ENCODE measurements around the gene BMP15. TPM values are rescaled to one million over a fixed set of nuclear protein-coding genes. Genes with fewer than 3 reads are reported as not detected.

BMP15 gene
- not detected for total RNA-seq
- long read RNA-seq: 0 reads

DNA sequence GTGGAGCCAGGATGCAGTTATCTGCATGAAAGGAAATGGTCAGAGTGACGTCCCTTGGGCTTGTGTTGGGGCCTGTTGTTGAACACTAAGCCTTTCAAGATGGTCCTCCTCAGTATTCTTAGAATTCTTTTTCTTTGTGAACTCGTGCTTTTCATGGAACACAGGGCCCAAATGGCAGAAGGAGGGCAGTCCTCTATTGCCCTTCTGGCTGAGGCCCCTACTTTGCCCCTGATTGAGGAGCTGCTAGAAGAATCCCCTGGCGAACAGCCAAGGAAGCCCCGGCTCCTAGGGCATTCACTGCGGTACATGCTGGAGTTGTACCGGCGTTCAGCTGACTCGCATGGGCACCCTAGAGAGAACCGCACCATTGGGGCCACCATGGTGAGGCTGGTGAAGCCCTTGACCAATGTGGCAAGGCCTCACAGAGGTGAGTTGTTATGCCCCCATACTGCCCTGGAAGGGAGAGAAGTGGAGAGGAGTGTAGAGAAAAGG, at the start of gene BMP15:
BMP15 (plus strand) TSS at position 51 of the 492 bp plus-strand sequence; CDS start at position 100, 49 bp downstream.
- no peak for ATAC-seq
- DNase-seq: no peak
- intact Hi-C loops (cut with micrococcal nuclease): no loop called here

DNA sequence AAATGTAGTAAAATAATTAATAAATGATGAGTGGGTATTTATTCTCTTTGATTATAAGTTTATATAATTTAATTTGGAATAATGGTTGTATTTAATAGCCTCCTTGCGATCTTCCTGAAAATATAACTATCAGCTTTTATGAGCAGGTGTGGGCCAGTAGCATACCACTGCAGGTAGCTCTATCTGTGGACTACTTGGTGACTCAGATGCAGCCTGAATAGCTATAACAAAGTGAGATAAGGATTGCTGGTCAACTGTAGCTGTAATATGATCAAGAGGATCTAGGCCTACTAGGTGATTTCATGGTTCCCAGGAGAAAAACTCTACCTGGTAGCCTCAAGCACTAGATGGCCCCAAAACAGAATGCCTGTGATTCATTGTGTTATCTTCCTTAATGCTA, 47.1 kb upstream of the BMP15 start:
- intact Hi-C loops (cut with micrococcal nuclease): no loop called here

DNA sequence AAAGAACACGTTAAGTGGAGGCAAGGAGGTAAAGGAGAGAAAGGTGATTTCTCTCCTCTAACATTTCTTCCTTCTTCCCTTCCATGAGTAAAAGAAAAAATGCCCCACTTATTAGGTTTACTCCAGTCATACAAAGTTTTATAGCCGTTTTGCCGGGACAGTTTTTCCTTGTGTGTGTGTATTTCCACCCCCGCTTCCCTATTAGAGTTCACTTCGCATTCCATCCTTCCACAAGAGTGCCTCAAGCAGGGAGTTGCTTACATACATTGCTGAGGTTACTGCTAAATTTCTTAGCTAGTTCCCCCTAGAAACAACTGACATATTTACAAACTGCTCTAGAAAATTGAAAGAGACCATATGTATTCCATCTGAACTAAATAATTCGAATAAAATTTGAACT, 45.2 kb upstream of the BMP15 start:
- DNase-seq (no peak), ATAC-seq (no peak)
- intact Hi-C loops (cut with micrococcal nuclease): no loop called here

More for the DNA sequence above, 47.1 kb upstream of the BMP15 start:
- DNase-seq: no peak
- no peak for ATAC-seq

DNA sequence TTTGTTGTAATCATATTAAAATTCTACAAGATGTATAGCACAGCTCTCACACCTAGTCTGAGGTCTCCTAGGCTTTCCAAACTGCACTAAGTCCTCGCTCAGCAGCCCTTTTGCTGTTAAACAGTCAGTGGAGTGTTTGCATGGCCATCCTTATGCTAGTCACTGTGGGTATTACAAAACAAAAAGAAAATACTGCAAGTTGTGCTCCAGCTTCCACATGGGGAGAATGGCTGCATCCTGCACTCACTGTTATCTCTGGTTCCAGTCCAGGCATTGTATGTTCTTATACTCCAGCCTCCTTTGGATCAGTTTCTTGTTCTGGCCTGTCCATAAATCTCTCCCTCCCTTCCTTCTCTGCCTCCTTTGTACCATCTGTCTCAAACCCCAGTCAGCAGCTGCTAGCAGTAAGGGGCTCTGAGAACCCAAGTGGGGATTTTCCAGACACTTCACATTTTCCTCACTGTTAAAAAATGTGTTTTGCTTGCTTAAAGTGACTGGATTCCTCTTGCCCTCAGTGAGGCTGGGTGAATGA, 38.5 kb upstream of the BMP15 start:
- DNase-seq: no peak
- intact Hi-C loops (cut with micrococcal nuclease): no loop called here
- ATAC-seq: peak; percentile 23

DNA sequence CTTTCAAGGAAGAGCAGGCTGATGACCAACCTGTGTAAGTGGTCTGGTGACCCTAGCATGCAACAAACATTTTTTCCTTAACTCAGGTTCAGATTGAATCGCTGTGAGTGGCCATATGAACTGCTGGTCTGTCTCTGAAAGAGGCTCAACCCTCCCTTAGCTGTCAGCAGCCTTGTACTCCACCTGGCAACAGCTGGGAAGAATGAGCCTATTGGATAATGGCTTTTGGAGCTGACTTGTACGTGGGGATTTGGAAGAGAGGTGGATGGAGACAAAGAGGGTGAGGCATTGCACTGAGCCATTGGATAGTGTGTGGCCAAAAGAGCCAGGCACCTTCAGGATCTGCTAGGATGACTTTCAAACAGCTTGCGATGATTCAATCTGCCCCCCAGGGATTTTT, 35.7 kb upstream of the BMP15 start:
- no peak for DNase-seq
- intact Hi-C loops (cut with micrococcal nuclease): no loop called here
- no peak for ATAC-seq

DNA sequence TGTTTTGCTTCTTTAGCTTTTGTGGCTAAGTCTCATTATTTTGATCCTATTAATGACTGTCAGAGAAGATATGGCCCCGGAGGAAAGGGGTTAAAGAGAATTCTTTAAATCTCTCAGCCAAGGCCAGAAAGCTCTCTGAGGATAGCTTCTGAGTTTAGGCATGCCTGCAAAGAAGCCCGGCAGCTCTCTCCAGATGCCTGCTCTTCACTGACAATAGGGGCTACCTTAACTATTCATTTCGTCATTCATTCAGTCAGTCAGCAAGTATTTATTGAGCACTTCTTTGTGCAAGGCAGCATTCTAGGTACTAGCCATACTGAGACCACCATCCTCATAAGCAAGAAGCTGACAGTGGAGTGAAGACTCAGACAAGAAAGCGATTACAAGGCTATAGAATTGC, 34.0 kb upstream of the BMP15 start:
- intact Hi-C loops (cut with micrococcal nuclease): no loop called here
- DNase-seq (no peak), ATAC-seq (no peak)

DNA sequence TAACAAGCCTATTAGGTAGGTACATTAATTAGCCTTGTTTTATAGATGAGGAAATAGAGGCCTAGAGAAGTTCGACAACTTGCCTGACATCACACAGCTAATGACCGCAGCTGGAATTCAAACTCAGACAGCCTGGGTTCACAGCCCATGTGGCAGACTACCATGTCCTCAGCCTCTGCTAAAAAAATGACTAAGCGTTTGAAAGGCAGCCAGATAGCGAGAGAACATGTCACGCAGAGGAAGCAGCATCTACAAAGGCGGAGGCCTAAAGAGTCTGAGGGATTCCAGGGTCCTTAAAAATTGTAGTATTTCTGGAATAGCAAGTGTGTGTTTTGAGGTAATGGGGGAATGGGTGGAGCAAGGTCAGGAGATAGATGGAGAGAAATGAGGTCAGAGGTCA, 33.2 kb upstream of the BMP15 start:
- intact Hi-C loops (cut with micrococcal nuclease): no loop called here
- DNase-seq (no peak), ATAC-seq (peak; percentile 51)

DNA sequence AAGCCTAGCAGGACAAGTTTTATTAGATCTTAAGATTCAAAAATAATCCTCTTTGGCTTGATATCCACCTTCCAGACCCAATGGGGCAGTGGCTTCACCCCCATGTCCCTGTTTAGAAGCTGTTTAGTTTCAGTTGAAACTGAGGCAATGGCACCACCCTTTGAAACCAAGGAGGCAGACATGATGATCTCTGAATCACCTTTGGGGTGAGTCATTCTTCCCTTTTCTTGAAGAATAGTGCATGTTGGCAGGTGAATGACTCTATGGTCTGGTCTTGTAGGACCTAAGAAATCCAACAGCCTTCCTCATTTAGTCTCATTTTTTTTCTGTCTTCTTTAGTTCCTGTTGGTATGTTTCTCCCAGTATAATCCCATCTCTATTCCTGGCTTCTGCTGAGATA, 29.5 kb upstream of the BMP15 start:
- ATAC-seq (no peak), DNase-seq (no peak)
- intact Hi-C loops (cut with micrococcal nuclease): no loop called here

DNA sequence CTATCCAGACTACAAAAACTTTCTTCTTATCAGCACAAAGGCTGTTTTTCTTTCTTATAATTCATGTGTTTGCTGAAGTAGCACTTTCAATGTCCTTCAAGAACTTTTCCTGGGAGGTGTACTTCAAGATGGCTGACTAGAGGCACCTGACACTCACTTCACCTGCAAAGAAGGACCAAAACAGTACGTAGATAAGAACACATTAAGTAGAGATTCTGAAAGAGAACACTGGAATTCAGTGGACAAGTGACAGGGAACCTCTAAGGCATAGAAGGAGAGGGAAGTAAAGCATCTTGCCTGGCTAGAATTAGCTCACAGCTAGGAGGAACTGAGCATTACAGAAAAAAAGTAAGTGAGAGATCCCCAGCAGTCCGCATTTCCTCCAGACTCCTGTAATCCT, 21.7 kb upstream of the BMP15 start:
- ATAC-seq (no peak), DNase-seq (no peak)
- intact Hi-C loops (cut with micrococcal nuclease): no loop called here

DNA sequence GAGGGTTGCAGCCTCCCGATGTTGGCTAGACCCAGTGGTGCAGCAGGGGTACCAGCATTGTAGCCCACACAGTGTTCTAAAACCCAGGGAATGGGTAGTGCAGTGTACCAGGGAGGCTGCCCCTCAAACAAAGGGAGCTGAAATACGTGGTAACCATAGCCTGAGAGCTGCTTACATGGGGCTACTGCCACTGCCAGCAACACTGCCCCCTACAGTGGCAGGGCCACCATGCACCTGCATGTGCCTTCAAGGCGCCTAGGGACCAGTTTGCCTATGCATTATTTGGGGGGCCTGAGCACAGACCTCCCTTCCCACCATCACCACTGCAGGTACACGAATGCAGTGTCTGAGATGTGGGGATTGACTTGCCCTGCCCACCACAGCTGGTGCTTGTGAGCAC, 21.0 kb upstream of the BMP15 start:
- no peak for DNase-seq
- intact Hi-C loops (cut with micrococcal nuclease): no loop called here
- ATAC-seq: no peak

DNA sequence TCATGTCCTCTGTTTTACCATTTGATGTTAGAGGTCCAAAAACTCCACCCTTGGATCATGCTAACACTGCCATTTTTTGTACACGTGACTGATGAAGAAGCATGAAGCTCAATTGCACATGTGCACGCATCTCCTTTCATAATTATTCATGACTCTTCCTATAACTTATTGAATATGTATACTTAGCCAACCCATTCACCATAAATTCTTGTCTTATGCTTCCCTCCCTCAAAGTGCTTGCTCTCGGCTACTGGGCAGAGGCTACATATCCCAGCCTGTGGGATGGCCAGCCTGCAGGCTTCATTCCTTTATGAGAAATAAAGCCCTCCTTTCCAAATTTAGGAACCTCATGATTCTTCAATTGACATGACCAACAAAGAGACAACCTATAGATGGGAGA, 17.5 kb upstream of the BMP15 start:
- DNase-seq (no peak), ATAC-seq (no peak)
- intact Hi-C loops (cut with micrococcal nuclease): no loop called here

DNA sequence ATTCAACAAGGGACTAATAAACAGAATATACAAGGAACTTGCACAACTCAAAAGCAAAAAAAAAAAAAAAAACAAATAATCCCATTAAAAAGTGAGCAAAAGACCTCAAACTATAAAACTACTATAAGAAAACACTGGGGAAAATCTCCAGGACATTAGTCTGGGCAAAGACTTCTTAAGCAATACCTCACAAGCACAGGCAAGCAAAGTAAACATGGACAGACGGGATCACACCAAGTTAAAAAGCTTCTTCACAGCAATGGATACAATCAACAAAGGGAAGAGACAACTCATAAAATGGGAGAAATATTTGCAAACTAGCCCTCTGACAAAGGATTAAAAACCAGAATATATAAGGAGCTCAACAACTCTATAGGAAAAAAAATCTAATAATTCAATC, 17.1 kb upstream of the BMP15 start:
- DNase-seq (no peak), ATAC-seq (no peak)
- intact Hi-C loops (cut with micrococcal nuclease): no loop called here

DNA sequence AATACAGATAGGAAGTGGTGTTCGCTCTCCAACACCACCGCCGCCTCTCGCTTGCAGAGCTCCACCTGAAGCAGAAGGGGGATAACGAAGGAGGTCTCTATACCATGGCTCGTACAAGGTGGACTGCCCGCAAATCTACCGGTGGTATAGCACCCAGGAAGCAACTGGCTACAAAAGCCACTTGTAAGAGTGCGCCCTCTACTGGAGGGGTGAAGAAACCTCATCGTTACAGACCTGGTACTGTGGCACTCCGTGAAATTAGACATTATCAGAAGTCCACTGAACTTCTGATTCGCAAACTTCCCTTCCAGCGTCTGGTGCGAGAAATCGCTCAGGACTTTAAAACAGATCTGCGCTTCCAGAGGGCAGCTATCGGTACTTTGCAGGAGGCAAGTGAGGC, 5.2 kb upstream of the BMP15 start:
- intact Hi-C loops (cut with micrococcal nuclease): no loop called here
- no peak for ATAC-seq
- no peak for DNase-seq

DNA sequence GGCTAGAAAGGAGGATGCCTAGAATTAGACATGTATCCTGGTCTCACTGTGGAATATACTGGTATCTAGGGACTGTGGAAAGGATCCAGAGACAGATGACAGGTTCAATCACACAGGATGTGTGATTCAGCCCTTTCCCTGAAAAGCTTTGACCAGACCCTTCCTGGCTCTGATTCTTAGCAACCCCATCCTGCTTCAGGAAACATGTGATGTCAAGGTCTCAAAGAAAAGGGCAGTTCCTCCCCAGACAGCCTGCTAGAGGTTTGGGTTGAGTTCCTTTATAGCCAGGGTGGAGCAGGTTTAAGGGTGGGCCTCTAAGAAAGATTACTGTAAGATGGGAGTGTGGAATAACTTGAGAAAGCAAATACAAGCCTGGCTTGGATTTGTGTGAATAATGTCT, 3.0 kb downstream of the BMP15 start:
- ATAC-seq: peak; percentile 35
- intact Hi-C loops (cut with micrococcal nuclease): no loop called here
- DNase-seq: no peak

DNA sequence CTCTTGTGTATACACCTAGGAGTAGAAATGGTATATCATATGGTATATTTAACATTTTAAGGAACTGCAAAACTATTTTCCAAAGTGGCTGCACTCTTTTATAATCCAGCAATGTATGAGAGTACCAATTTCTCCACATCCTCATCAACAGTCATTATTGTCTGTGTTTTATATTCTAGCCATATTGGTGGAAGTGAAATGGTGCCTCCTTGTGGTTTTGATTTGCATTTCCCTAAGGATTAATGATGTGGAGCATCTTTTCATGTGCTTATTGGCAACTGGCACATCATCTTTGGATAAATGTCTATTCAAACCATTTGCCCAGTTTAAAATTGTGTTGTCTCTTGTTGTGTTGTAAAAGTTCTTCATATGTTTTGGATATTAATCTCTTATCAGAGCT, 9.6 kb downstream of the BMP15 start:
- intact Hi-C loops (cut with micrococcal nuclease): no loop called here
- ATAC-seq: no peak

DNA sequence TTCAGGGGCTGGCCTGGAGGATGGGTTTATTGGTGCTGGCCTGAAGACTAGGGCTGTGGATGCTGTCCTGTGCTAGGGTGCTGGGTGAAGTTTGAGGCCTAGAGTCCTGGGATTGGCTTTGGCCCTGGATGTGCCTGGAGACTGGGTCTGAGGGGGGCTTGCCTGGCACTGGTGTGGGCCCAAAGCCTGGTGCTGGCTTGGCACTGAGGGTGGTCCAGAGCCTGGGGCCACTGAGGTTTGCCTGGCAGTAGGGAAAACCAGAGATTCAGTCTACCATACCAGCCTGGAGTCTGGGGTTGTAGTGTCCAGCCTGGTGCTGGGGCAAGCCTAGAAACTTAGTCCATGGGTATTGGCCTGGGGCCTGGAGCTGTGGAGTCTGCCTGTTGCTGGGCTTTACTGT, 16.6 kb downstream of the BMP15 start:
- ATAC-seq (no peak), DNase-seq (no peak)
- intact Hi-C loops (cut with micrococcal nuclease): no loop called here

More for the DNA sequence above, 9.6 kb downstream of the BMP15 start:
- no peak for DNase-seq

DNA sequence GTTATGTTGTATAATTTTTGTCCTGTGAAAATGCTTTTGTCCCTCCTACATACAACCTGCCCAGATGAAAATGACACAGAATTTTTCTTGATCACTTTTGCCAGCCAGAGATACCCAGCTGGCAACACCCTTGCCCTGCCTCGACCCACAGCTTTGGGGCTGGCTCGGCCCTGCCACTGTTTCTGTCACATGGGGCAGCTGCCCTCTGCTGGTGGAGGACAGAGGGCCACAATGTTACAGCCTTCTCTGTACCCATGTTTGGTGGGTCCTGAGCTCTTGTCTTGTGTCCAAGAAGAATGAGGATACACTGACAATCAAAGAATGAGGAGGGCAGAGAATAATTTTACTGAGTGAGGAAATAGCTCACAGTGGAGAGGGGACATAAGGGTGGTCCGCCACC, 31.1 kb downstream of the BMP15 start:
- ATAC-seq (no peak), DNase-seq (no peak)
- intact Hi-C loops (cut with micrococcal nuclease): no loop called here

DNA sequence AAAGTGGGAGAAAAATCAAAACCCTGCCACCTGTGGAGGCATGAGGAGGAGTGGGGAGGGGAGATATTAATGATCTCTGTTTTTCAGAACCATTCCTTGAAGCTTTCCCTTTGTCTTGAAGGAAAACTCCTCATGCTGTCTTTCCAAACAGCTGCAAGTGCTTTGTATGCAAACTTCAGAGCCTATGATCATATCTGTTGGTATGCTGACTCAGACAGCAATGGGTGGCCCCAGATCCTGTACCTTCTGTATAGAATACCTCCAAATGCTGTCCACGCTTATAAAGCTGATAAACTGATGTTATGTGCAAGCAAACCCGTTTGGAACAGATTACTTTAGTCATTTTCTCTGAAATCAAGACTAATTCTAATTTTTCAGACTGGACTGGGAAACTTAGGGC, 31.9 kb downstream of the BMP15 start:
- no peak for DNase-seq
- intact Hi-C loops (cut with micrococcal nuclease): no loop called here
- no peak for ATAC-seq

DNA sequence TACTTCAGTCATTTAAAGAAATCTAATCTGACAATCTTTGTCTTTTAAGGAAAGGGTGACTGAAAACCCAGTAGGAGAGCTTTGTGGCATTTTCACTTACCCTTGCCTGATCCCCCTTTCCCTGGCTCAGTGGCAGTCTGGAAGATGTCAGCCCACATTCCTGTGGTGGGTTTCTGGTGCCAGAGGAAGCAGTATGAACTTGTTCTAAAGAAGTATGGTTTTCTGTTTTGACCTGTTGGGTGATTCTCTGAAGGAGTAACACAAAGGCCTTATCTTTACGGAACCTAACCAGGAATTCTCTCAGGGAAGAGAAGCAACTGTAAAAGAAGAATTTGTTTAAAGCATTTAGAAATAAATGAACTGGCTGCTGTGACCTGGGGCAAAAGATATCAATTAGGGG, 41.9 kb downstream of the BMP15 start:
- ATAC-seq (no peak), DNase-seq (no peak)
- intact Hi-C loops (cut with micrococcal nuclease): no loop called here

DNA sequence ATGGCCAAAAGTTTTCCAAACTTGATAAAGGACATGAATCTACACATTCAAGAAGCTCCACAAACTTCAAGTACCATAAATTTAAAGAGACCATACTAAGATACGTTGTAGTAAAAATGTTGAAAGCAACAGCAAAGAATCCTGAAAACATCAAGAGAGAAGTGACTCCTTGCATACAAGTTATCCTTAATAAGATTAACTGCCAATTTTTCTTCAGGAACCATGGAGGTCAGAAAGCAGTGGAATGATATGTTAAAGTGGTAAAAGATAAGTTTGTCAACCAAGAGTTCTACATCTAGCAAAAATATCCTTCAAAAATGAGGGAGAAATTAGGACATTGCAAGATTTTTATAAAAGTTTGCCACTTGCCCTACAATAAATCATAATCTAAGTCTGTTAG, 43.3 kb downstream of the BMP15 start:
- ATAC-seq (no peak), DNase-seq (no peak)
- intact Hi-C loops (cut with micrococcal nuclease): no loop called here

DNA sequence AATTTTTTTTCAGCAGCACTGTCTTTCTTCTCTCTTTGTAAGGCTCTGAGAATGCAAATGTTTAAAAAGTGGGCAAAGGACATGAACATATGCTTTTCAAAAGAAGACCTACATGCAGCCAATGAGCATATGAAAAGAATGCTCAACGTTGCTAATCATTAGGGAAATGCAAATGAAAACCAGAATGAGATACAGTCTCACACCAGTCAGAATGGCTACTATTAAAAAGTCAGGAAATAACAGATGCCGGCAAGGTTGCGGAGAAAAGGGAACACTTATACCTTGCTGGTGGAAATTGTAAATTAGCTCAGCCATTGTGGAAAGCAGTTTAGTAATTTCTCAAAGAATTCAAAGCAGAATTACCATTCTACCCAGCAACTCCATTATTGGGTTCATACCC, 51.6 kb downstream of the BMP15 start:
- DNase-seq (no peak), ATAC-seq (no peak)
- intact Hi-C loops (cut with micrococcal nuclease): no loop called here

DNA sequence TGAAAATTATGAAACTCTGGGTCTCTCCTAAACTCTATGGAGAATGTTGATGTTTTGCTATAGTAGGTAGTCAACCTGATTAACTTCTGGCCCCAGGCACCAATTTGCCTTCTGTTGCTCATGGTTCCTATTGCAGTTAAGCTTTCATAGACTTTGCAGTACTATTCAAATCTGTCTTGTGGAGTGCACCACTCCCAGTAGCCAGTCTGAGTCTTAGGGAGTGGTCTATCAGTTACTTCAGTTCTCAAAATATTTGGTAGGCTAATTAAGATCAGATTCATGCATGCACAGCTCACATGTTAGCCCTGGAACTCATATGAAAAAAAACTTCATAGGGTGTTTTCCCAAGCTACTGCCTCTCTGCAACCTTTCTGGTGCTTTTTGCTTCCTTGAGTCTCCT, 53.3 kb downstream of the BMP15 start:
- DNase-seq (no peak), ATAC-seq (no peak)
- intact Hi-C loops (cut with micrococcal nuclease): no loop called here

Data from left ventricle myocardium superior (tissue), 1 donor.